Osteoblast (primary cell): Measurements from ENCODE around the gene DNAAF5. TPM values are rescaled to one million over a fixed set of nuclear protein-coding genes. Genes with fewer than 3 reads are reported as not detected.

Experiments used
- DNase-seq: peaks from one replicate; pipeline ENCODE4 v3.0.0; 2011; ENCODE audit warnings: low spot score, mixed read lengths; ENCODE audit not compliant: insufficient read length; ENCODE audit errors: missing footprints
- H2AFZ ChIP-seq: 2 replicates; pipeline ENCODE4 v1.6.0; 2011; ENCODE audit warnings: mild to moderate bottlenecking, low read length
- H3K27ac ChIP-seq: 2 replicates; pipeline ENCODE4 v1.5.1; 2011; ENCODE audit warnings: mild to moderate bottlenecking, low read depth, low read length, moderate library complexity
- H3K27me3 ChIP-seq: 2 replicates; pipeline ENCODE4 v1.6.0; 2012; ENCODE audit warnings: mild to moderate bottlenecking, control low read depth, inconsistent platforms, low read length, moderate library complexity; ENCODE audit not compliant: insufficient read depth
- H3K36me3 ChIP-seq: 2 replicates; pipeline ENCODE4 v1.5.1; 2011; ENCODE audit warnings: mild to moderate bottlenecking, low read length, control low read depth, moderate library complexity; ENCODE audit not compliant: insufficient read depth
- H3K4me1 ChIP-seq: 2 replicates; pipeline ENCODE4 v1.5.1; 2011; ENCODE audit warnings: mild to moderate bottlenecking, low read length, control low read depth, moderate library complexity; ENCODE audit not compliant: insufficient read depth
- H3K4me2 ChIP-seq: 2 replicates; pipeline ENCODE4 v1.6.0; 2011; ENCODE audit warnings: mild to moderate bottlenecking, low read length; ENCODE audit not compliant: insufficient read depth
- H3K4me3 ChIP-seq: fragments of 200-600 bp; sonication (generic); 3 replicates; pipeline ENCODE4 v1.5.1; 2012; ENCODE audit warnings: mild to moderate bottlenecking, low read length, inconsistent platforms; ENCODE audit not compliant: insufficient read depth
- H3K79me2 ChIP-seq: 2 replicates; pipeline ENCODE4 v1.6.0; 2012; ENCODE audit warnings: mild to moderate bottlenecking, low read length, control low read depth, inconsistent platforms; ENCODE audit not compliant: insufficient read depth
- H3K9me3 ChIP-seq: 2 replicates; pipeline ENCODE4 v1.5.1; 2011; ENCODE audit warnings: low read depth, low read length, control low read depth
- H4K20me1 ChIP-seq: 2 replicates; pipeline ENCODE4 v1.6.0; 2012; ENCODE audit warnings: mild to moderate bottlenecking, low read length, control low read depth; ENCODE audit not compliant: insufficient read depth
- CTCF ChIP-seq: IDR thresholded peaks from 2 replicates; pipeline ENCODE4 v1.5.1; 2011; ENCODE audit warnings: mild to moderate bottlenecking, low read depth, low read length, moderate library complexity; ENCODE audit errors: extremely low read depth
- total RNA-seq: library from RNA; depleted of rRNA; stranded (reverse); fragments of >200 nt; gene quantifications from 2 replicates; pipeline ENCODE4 v1.2.3, GENCODE V29; 2012

DNAAF5 gene
- total RNA-seq, 1 donor, result 22.4 TPM

GRCh38 chr7:747186-747585 is 20.7 kb downstream of the DNAAF5 start:
- DNase-seq, result peak; percentile 62
- peaks cover 7% of the 10 kb centered on the region for H3K36me3 ChIP-seq
- peaks cover 20% of the 10 kb centered on the region for H4K20me1 ChIP-seq
- TF ChIP-seq CTCF, result no peak
- H3K9me3 ChIP-seq, result no peaks in the 10 kb centered on the region
- no peak overlapping the region for H2AFZ ChIP-seq
- no peak overlapping the region for H3K4me2 ChIP-seq
- peaks cover 10% of the 10 kb centered on the region for H3K4me1 ChIP-seq
- H3K4me3 ChIP-seq, result no peak overlapping the region
- H3K27ac ChIP-seq, result no peak overlapping the region
- no peaks in the 10 kb centered on the region for H3K27me3 ChIP-seq
- peaks cover 18% of the 10 kb centered on the region for H3K79me2 ChIP-seq

- Histone ChIP-seq H3K36me3 (peaks cover 7% of the 10 kb centered on the region), H3K9me3 (no peaks in the 10 kb centered on the region), H3K27ac (no peak overlapping the region), H3K4me1 (peaks cover 10% of the 10 kb centered on the region), H2AFZ (no peak overlapping the region), H3K4me3 (no peak overlapping the region), H3K27me3 (no peaks in the 10 kb centered on the region), H4K20me1 (peaks cover 20% of the 10 kb centered on the region), H3K79me2 (peaks cover 18% of the 10 kb centered on the region), H3K4me2 (no peak overlapping the region)
- no peak for TF ChIP-seq CTCF
- DNase-seq, result peak; percentile 74
Measured at GRCh38 chr7:748446-748845, 21.9 kb downstream of the DNAAF5 start.

GRCh38 chr7:749140-749551 is 22.6 kb downstream of the DNAAF5 start:
- peaks cover 7% of the 10 kb centered on the region for H3K36me3 ChIP-seq
- H4K20me1 ChIP-seq, result peaks cover 20% of the 10 kb centered on the region
- peak; percentile 93 for DNase-seq
- no peaks in the 10 kb centered on the region for H3K27me3 ChIP-seq
- H3K4me3 ChIP-seq, result no peak overlapping the region
- H3K79me2 ChIP-seq, result peaks cover 18% of the 10 kb centered on the region
- no peaks in the 10 kb centered on the region for H3K9me3 ChIP-seq
- peak overlapping the region; percentile 16 for H3K4me2 ChIP-seq
- no peak overlapping the region for H3K27ac ChIP-seq
- no peak for TF ChIP-seq CTCF
- H2AFZ ChIP-seq, result peak overlapping the region; percentile 27
- peaks cover 10% of the 10 kb centered on the region for H3K4me1 ChIP-seq

GRCh38 chr7:750111-750905 is 23.8 kb downstream of the DNAAF5 start:
- Histone ChIP-seq H3K27me3 (no peaks in the 10 kb centered on the region), H3K27ac (no peak overlapping the region), H3K9me3 (no peaks in the 10 kb centered on the region), H3K4me2 (no peak overlapping the region), H3K36me3 (peaks cover 16% of the 10 kb centered on the region), H4K20me1 (peaks cover 20% of the 10 kb centered on the region), H3K4me3 (no peak overlapping the region), H3K4me1 (peaks cover 10% of the 10 kb centered on the region), H3K79me2 (peaks cover 18% of the 10 kb centered on the region), H2AFZ (no peak overlapping the region)
- no peak for TF ChIP-seq CTCF
- DNase-seq, result peak; percentile 17
